GM21737 (cell line): ENCODE measurements around the gene PDE11A.
"Not testable (repeated sequence)": the region's sequence is repeated elsewhere in the genome, so short reads cannot be mapped to it uniquely, and the experiment has no call there.

Source experiments
- ATAC-seq: cut with Tn5 transposase; IDR thresholded peaks from one replicate; pipeline ENCODE4 v1.9.1; 2021; ENCODE audit warnings: mild to moderate bottlenecking, moderate library complexity; ENCODE audit not compliant: unreplicated experiment

The PDE11A gene

DNA sequence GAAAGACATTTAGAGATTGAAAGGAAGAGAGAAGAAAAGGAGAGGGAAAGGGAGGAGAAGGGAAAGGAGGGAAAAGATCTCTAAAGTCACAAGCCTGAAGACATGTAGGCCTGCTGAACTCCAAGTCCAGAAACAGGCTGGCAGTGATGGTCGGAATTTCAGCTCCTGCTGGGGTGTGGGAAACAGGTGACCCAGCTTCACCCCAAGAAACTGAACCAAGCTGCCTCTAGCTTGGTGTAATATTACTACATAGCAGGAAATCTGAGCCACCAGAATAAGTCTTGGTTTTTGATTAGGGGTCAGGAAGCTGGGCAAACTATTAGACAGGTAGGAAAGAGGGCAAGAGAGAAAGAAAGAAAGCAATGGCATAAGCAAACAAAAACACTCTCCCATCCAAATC lies 185.8 kb downstream of the PDE11A start:
- no peak for ATAC-seq

DNA sequence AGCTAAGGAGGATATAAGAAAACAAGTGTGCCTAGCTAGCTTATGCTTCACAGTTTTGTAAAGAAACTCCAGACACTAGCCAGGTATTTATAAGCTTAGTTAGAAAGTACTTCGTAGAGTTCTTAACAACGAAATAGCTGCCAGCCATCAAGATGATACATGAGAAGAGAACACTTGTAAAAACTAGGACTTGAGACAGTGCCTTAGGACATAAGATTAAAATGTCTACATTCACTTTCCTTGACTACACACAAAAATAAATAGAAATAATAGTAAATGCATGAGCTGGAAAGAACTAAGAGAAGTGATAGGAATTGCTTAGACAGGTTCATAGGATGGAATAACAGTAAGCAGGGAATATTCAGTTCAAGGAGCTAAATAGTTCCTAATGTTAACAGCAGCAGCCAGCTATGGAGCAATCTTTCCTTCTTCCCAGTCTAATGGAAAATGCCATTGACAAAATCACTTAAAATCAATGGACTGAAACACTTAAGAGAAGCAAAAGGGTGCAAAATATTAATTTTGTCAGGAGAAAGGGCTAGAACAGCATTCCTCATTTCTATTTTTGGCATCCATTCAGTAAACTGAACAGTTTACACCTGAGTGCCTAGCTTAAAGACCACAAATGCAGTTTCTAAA lies 186.6 kb downstream of the PDE11A start:
- no peak for ATAC-seq

DNA sequence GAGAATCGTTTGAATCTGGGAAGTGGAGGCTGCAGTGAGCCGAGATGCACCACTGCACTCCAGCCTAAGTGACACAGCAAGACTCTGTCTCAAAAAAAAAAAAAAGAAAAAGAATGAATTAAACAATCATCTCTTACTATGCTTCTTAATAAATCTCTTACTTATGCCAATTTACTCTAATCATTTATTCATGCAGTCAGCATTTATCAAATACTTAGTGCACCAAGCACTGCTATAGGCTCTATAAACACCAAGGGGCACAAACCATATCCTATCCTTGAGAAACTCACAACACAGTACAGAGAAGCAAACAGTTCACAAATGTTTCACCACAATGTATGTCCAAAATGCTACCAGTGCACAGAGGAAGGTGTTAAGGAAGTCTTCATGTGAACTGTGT lies 189.4 kb downstream of the PDE11A start:
- no peak for ATAC-seq

DNA sequence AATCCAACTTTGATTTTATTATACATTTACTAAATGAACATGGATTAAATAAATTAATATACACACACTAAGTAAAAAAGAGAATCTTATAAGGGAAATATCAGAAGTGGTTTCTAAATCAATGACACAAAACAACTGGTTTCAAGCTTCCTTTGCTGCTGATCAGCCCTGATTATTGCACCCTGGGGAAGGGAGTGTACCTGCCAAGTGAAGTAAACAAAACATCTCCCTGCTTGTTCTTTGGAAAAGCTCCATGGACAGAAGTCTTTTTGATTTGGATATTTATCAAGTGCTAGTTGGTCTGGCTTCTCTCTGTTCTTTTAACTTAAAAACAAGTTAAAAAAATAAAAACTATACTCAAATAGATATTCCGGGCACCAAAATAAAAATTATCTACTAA lies 190.1 kb downstream of the PDE11A start:
- no peak for ATAC-seq

- no peak for ATAC-seq
These were observed 190.7 kb downstream of the PDE11A start for GRCh38 chr2:177881921-177882320.

- ATAC-seq, result no peak
These were observed 191.4 kb downstream of the PDE11A start for GRCh38 chr2:177881008-177881747.

- ATAC-seq, result no peak
These were observed 192.3 kb downstream of the PDE11A start for GRCh38 chr2:177880285-177880684.

DNA sequence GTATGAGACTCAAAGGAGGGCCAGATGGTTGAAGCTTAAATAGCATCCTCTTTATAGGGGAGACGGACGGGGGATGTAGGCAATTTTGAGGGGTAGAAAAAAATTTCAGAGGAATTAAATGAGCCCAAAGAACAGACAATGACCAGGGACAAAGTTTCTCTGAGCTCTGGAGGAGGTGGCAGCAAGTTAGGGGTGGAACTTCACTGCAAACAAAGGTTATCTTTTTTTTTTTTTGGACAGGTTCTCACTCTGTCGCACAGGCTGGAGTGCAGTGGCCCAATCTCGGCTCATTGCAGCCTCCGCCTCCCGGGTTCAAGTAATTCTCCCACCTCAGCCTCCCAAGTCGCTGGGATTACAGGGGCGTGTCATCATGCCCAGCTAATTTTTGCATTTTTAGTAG lies 195.6 kb downstream of the PDE11A start:
- ATAC-seq, result no peak

GRCh38 chr2:177874686-177875085 lies 197.9 kb downstream of the PDE11A start:
- ATAC-seq, result no peak

GRCh38 chr2:177873915-177874314 lies 198.7 kb downstream of the PDE11A start:
- no peak for ATAC-seq

GRCh38 chr2:177872286-177872685 lies 200.3 kb downstream of the PDE11A start:
- ATAC-seq, result no peak

DNA sequence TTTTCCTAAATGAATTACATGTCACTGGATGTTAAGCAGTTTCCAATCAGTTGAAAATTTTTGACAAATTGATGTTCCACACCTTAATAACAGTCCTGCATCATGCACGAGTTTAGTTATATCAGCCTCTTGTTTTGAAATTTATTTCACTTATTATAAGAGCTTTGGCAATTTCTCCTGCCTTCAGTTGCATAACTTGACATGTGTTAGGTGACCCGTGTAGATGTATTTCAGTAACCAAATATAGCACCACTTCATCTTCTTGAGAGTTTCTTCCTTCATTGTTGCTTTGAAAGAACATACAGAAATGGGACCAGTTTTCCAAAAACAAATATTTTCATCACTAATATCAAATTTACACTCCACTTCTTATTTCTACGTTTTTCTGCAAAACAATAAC lies 202.7 kb downstream of the PDE11A start:
- ATAC-seq, result no peak

DNA sequence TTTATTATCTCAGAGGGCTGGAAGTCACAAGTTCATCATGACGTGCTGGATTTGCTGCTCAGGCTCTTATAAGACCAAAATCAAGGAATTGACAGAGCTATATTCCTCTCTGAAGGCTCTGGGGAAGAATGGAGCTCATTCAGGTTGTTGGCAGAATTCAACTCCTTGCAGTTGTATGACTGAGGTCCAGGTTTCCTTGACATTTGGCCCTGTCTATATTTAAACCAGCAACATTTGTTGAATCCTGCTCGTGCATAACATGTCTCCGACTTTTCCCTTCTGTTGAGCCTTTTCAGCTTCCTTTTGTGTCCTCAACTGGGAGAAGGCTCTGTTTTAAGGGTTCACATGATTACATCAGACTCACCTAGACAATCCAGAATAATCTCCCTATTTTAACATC lies 203.4 kb downstream of the PDE11A start:
- no peak for ATAC-seq

DNA sequence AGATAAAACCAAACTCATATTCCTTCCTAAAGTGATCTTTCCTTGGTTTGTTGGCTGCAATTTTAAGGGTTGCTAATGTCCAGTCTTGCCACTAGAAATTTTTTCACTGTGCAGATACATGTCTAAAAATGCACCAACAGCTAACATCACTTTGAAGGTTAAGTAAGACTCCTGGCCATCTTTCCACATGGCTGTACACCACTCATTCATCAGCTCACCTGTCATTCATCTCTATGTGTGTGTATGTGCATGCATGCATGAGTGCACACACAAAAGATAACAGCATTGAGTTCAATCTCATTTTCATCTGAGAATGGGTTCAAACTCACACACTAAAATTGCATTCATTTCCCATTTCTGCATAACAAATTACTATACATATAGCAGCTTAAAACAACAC lies 203.8 kb downstream of the PDE11A start:
- ATAC-seq, result no peak

DNA sequence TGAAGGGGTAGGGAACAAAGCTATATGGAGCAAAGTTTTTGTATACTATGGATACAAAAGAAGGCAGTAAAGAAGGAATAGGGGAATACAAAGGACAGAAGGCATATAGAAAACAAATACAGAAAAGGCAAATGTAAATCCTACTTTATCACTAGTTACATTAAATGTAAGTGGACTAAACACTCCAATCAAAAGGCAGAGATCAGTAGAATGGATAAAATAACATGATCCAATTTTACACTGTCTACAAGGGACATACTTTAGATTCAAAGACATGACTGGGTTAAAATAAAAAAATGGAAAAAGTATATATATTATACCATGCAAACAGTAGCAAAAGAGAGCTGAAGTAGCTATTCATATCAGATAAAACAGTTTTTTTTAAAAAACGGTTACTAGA lies 215.0 kb downstream of the PDE11A start:
- ATAC-seq, result no peak

DNA sequence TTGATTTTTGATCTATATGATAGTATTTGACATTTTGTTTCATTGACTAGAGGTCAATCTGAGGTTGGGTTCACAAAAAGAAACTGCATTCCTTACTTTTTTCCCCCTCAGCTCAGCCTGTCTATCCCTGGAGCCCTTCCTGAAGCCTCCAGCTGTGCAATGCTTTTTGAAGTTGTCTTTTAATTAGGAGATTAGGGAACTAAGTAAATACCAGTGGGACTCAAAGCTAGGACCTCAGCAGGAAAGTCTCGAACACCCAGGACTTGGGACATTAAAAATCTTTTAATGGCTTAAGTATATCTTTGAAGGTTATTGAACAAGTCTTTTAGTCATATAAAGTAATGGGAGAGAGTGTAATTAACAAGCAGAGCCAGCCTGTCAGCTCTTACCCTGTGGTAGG lies 220.2 kb downstream of the PDE11A start:
- ATAC-seq, result no peak

- no peak for ATAC-seq
These were observed 229.4 kb downstream of the PDE11A start for GRCh38 chr2:177843188-177843587.

DNA sequence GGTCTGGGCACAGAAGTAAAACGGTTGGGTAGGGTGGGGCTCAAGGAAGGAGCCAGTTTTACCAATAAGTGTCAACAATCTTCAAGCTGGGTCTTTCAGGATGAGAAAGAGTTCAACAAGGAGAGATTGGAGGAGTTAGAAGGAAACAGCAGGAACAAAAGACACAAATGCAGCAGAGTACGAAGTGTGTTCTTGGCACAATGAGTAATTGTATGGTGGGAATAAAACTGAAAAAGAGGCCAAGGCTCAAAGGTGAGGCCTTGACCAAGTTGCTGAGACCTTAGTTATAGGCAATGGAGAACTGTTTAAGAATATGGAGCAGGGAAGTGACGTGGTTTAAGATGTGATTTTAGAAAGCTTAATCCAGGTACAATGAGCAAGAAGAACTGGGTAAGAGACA lies 230.3 kb downstream of the PDE11A start:
- ATAC-seq, result no peak

DNA sequence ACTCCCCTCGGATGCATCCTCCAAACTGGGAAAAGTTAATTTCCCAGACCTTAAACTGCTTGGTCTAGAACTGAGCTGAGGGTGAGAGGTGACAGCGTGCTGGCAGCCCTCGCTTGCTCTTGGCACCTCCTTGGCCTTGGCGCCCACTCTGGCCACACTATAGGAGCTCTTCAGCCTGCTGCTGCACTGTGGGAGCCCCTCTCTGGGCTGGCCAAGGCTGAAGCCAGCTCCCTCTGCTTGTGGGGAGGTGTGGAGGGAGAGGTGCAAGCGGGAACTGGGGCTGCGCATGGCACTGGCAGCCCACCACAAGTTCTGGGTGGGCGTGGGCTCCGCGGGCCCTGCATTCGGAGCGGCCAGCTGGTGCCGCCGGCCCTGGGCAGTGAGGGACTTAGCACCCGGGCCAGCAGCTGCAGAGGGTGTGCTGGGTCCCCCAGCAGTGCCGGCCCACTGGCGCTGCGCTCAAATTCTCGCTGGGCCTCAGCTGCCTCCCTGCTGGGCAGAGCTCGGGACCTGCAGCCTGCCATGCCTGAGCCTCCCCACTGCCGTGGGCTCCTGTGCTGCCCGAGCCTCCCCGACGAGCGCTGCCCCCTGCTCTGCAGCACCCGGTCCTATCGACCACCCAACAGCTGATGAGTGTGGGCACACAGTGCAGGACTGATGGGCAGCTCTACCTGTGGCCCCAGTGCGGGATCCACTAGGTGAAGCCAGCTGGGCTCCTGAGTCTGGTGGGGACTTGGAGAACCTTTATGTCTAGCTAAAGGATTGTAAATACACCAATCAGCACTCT lies 237.0 kb downstream of the PDE11A start:
- ATAC-seq, result not testable (repeated sequence)

- no peak for ATAC-seq
These were observed 239.8 kb downstream of the PDE11A start for GRCh38 chr2:177832611-177833433.

GRCh38 chr2:177830881-177831386 lies 241.6 kb downstream of the PDE11A start:
- ATAC-seq, result no peak
